H9 (cell line): ENCODE measurements around the gene OLFM4. TPM values are rescaled to one million over a fixed set of nuclear protein-coding genes. Genes with fewer than 3 reads are reported as not detected.

Source experiments
- DNase-seq: peaks from one replicate; pipeline ENCODE4 v3.0.0-alpha.2; 2017
- H2AFZ ChIP-seq: one replicate; pipeline ENCODE4 v1.6.1; 2013; ENCODE audit warnings: mild to moderate bottlenecking, low read length, control low read depth, moderate library complexity
- H2AK5ac ChIP-seq: 2 replicates; pipeline ENCODE4 v1.6.1; 2013; ENCODE audit warnings: low read length, control low read depth, mixed read lengths; ENCODE audit not compliant: insufficient read length
- H2BK120ac ChIP-seq: one replicate; pipeline ENCODE4 v1.6.1; 2013; ENCODE audit warnings: low read depth, mild to moderate bottlenecking, low read length, control low read depth, inconsistent platforms; ENCODE audit not compliant: poor library complexity, severe bottlenecking
- H2BK12ac ChIP-seq: 2 replicates; pipeline ENCODE4 v1.6.1; 2013; ENCODE audit warnings: low read length, control low read depth, mixed read lengths, low read depth; ENCODE audit not compliant: insufficient read length
- H2BK15ac ChIP-seq: 2 replicates; pipeline ENCODE4 v1.6.1; 2013; ENCODE audit warnings: low read depth, low read length, control low read depth
- H2BK20ac ChIP-seq: one replicate; pipeline ENCODE4 v1.6.1; 2013; ENCODE audit warnings: low read depth, mild to moderate bottlenecking, low read length, control low read depth, inconsistent platforms; ENCODE audit not compliant: poor library complexity, severe bottlenecking
- H2BK5ac ChIP-seq: 2 replicates; pipeline ENCODE4 v1.6.1; 2013; ENCODE audit warnings: low read length, control low read depth, mixed read lengths; ENCODE audit not compliant: insufficient read length
- H3K14ac ChIP-seq: 2 replicates; pipeline ENCODE4 v1.6.1; 2013; ENCODE audit warnings: low read length, control low read depth; ENCODE audit not compliant: insufficient read depth
- H3K18ac ChIP-seq: 2 replicates; pipeline ENCODE4 v1.6.1; 2013; ENCODE audit warnings: low read depth, mild to moderate bottlenecking, mixed read lengths, low read length, control low read depth; ENCODE audit not compliant: insufficient read length
- H3K23ac ChIP-seq: 2 replicates; pipeline ENCODE4 v1.6.1; 2013; ENCODE audit warnings: low read length, control low read depth, mixed read lengths, low read depth; ENCODE audit not compliant: insufficient read length
- H3K23me2 ChIP-seq: 2 replicates; pipeline ENCODE4 v1.6.1; 2013; ENCODE audit warnings: low read depth, mild to moderate bottlenecking, mixed read lengths, low read length, control low read depth; ENCODE audit not compliant: insufficient read length, poor library complexity, severe bottlenecking
- H3K27ac ChIP-seq: 2 replicates; pipeline ENCODE4 v1.5.1; 2013; ENCODE audit warnings: low read length, control low read depth, mixed read lengths, low read depth; ENCODE audit not compliant: insufficient read length
- H3K27me3 ChIP-seq: 2 replicates; pipeline ENCODE4 v1.6.1; 2013; ENCODE audit warnings: low read length, control low read depth, inconsistent platforms; ENCODE audit not compliant: insufficient read depth
- H3K4ac ChIP-seq: 2 replicates; pipeline ENCODE4 v1.6.1; 2013; ENCODE audit warnings: low read depth, mild to moderate bottlenecking, control low read depth, inconsistent platforms, low read length, moderate library complexity
- H3K4me1 ChIP-seq: 2 replicates; pipeline ENCODE4 v1.6.1; 2013; ENCODE audit warnings: low read length, control low read depth, inconsistent platforms; ENCODE audit not compliant: insufficient read depth
- H3K4me2 ChIP-seq: 2 replicates; pipeline ENCODE4 v1.6.1; 2013; ENCODE audit warnings: low read length, control low read depth, mixed read lengths; ENCODE audit not compliant: insufficient read length, insufficient read depth
- H3K56ac ChIP-seq: 2 replicates; pipeline ENCODE4 v1.6.1; 2013; ENCODE audit warnings: low read depth, mild to moderate bottlenecking, mixed read lengths, low read length, control low read depth; ENCODE audit not compliant: insufficient read length
- H3K79me1 ChIP-seq: 2 replicates; pipeline ENCODE4 v1.6.1; 2013; ENCODE audit warnings: low read depth, mild to moderate bottlenecking, moderate library complexity, low read length, control low read depth, inconsistent platforms; ENCODE audit not compliant: insufficient read depth, poor library complexity, severe bottlenecking
- H3K79me2 ChIP-seq: 2 replicates; pipeline ENCODE4 v1.6.1; 2013; ENCODE audit warnings: low read length, control low read depth, inconsistent platforms; ENCODE audit not compliant: insufficient read depth
- H3K9ac ChIP-seq: 2 replicates; pipeline ENCODE4 v1.6.1; 2013; ENCODE audit warnings: low read length, control low read depth, mixed read lengths; ENCODE audit not compliant: insufficient read length; ENCODE audit errors: extremely low read depth
- H3K9me3 ChIP-seq: one replicate; pipeline ENCODE4 v1.6.1; 2013; ENCODE audit warnings: low read depth, low read length, inconsistent platforms; ENCODE audit not compliant: control insufficient read depth
- H3T11ph ChIP-seq: one replicate; pipeline ENCODE4 v1.6.1; 2013; ENCODE audit warnings: mild to moderate bottlenecking, low read length, control low read depth, inconsistent platforms
- H4K20me1 ChIP-seq: one replicate; pipeline ENCODE4 v1.6.1; 2013; ENCODE audit not compliant: control insufficient read depth, insufficient read length, insufficient read depth
- H4K5ac ChIP-seq: 2 replicates; pipeline ENCODE4 v1.6.1; 2013; ENCODE audit warnings: low read depth, mild to moderate bottlenecking, mixed read lengths, low read length, control low read depth; ENCODE audit not compliant: insufficient read length
- H4K8ac ChIP-seq: replicated peaks from 2 replicates; pipeline ENCODE4 v1.6.1; 2013; ENCODE audit warnings: low read length, control low read depth, mixed read lengths, low read depth; ENCODE audit not compliant: insufficient read length
- H4K91ac ChIP-seq: 2 replicates; pipeline ENCODE4 v1.6.1; 2013; ENCODE audit warnings: low read depth, mild to moderate bottlenecking, moderate library complexity, mixed read lengths, low read length, control low read depth; ENCODE audit not compliant: insufficient read length
- H3K27ac Mint-ChIP-seq, 3 experiments: 2 replicates in 2 of 3; 3 replicates in 1 of 3; pipeline ENCODE4 v1.8.0; 2020 to 2021; ENCODE audit warnings: mixed read lengths in 3 of 3, mild to moderate bottlenecking in 1 of 3, moderate library complexity in 1 of 3
- H3K27me3 Mint-ChIP-seq: 2 replicates; pipeline ENCODE4 v1.8.0; 2021; ENCODE audit warnings: low read depth, mild to moderate bottlenecking, moderate library complexity, mixed read lengths
- H3K36me3 Mint-ChIP-seq, 3 experiments: 2 replicates in 2 of 3; 3 replicates in 1 of 3; pipeline ENCODE4 v1.8.0; 2020 to 2021; ENCODE audit warnings: low read depth in 3 of 3, mixed read lengths in 3 of 3; ENCODE audit not compliant: insufficient read depth in 1 of 3
- H3K4me1 Mint-ChIP-seq, 2 experiments: 2 replicates each; pipeline ENCODE4 v1.8.0; 2020; ENCODE audit warnings: mixed read lengths in 2 of 2
- H3K4me3 Mint-ChIP-seq, 2 experiments: 2 replicates in 1 of 2; 3 replicates in 1 of 2; pipeline ENCODE4 v1.8.0; 2020 to 2021; ENCODE audit warnings: mild to moderate bottlenecking in 2 of 2, mixed read lengths in 2 of 2, moderate library complexity in 1 of 2
- H3K9me3 Mint-ChIP-seq, 2 experiments: 2 replicates in 1 of 2; 3 replicates in 1 of 2; pipeline ENCODE4 v1.8.0; 2020; ENCODE audit warnings: mild to moderate bottlenecking in 2 of 2, mixed read lengths in 2 of 2, moderate library complexity in 1 of 2
- WGBS: extraction: QIAGEN DNeasy Blood & Tissue Kit; methylation state at CpG from one replicate; pipeline ENCODE4 v1.1.7; 2013; ENCODE audit warnings: missing lambda C conversion rate, low lambda C conversion rate, mixed read lengths; ENCODE audit not compliant: insufficient read length; ENCODE audit errors: extremely low coverage; 5-methylcytosine and 5-hydroxymethylcytosine counted together
- total RNA-seq: library from RNA; stranded (reverse); gene quantifications from 2 replicates; pipeline ENCODE4 v1.2.1, GENCODE V29; 2021
- TF ChIP-seq, protein P1 (sequence below): fragments of 200-600 bp; sonication (generic); conservative IDR thresholded peaks from 3 replicates; pipeline ENCODE4 v1.8.0; 2021; ENCODE audit warnings: antibody characterized with exemption, mild to moderate bottlenecking

The OLFM4 gene
- total RNA-seq, 1 experiment from 2014 or later: not detected

- no CpG with 5 or more reads among the region's 4 CpGs for WGBS
- Histone ChIP-seq H2BK5ac (no peak overlapping the region), H4K8ac (no peak overlapping the region), H3K4me1 (no peaks in the 10 kb centered on the region), H2BK12ac (no peak overlapping the region), H4K91ac (no peak overlapping the region), H3K9ac (no peak overlapping the region), H3K56ac (no peak overlapping the region), H3K9me3 (no peaks in the 10 kb centered on the region), H3K23ac (no peak overlapping the region), H3K14ac (no peak overlapping the region), H4K20me1 (no peaks in the 10 kb centered on the region), H3T11ph (no peak overlapping the region), H3K23me2 (no peaks in the 10 kb centered on the region), H3K27ac (no peak overlapping the region), H3K18ac (no peak overlapping the region), H2BK15ac (no peak overlapping the region), H2BK20ac (no peak overlapping the region), H3K27me3 (no peaks in the 10 kb centered on the region), H3K79me2 (no peaks in the 10 kb centered on the region), H2AFZ (no peak overlapping the region), H3K4me2 (no peak overlapping the region), H3K4ac (no peak overlapping the region), H2AK5ac (no peak overlapping the region), H3K79me1 (no peaks in the 10 kb centered on the region), H2BK120ac (no peak overlapping the region), H4K5ac (no peak overlapping the region)
- Mint-ChIP-seq H3K36me3 (no peaks in the 10 kb centered on the region), H3K27me3 (no peaks in the 10 kb centered on the region; the same call in 1 of the 2 replicates), H3K4me1 (peaks cover 8 to 9% of the 10 kb centered on the region in 2 experiments), H3K27ac (no peak overlapping the region), H3K4me3 (no peak overlapping the region), H3K9me3 (peaks cover 3 to 5% of the 10 kb centered on the region in 2 experiments; a peak in 3 of 5 replicates)
- TF ChIP-seq, protein P1, sequence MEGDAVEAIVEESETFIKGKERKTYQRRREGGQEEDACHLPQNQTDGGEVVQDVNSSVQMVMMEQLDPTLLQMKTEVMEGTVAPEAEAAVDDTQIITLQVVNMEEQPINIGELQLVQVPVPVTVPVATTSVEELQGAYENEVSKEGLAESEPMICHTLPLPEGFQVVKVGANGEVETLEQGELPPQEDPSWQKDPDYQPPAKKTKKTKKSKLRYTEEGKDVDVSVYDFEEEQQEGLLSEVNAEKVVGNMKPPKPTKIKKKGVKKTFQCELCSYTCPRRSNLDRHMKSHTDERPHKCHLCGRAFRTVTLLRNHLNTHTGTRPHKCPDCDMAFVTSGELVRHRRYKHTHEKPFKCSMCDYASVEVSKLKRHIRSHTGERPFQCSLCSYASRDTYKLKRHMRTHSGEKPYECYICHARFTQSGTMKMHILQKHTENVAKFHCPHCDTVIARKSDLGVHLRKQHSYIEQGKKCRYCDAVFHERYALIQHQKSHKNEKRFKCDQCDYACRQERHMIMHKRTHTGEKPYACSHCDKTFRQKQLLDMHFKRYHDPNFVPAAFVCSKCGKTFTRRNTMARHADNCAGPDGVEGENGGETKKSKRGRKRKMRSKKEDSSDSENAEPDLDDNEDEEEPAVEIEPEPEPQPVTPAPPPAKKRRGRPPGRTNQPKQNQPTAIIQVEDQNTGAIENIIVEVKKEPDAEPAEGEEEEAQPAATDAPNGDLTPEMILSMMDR: no peak
- no peak for DNase-seq
Observed at GRCh38 chr13:52999093-52999696, 29.4 kb upstream of the OLFM4 start.
